Measurements from ENCODE around the gene SETBP1. TPM values are rescaled to one million over a fixed set of nuclear protein-coding genes. Genes with fewer than 3 reads are reported as not detected.

The SETBP1 gene
- total and polyA plus RNA-seq, 2 of the 4 experiments (the other 2 are of a cell fraction): 0.19 to 0.36 TPM

- no peak overlapping the region for H3K4ac ChIP-seq (ENCODE audit: low read depth, low read length)
- intact Hi-C loops (cut with micrococcal nuclease): no loop called here
- dilution Hi-C loops (cut with HindIII; ENCODE audit: low sequenced_read_pairs, unreplicated experiment): no loop called here
- no peak overlapping the region for H2BK5ac ChIP-seq (ENCODE audit: low read depth, low read length, poor library complexity, severe bottlenecking)
- H3K23ac ChIP-seq (ENCODE audit: low read depth, low read length): no peak overlapping the region
- H3K9me3 ChIP-seq (ENCODE audit: control insufficient read depth, insufficient read depth, low read length): no peaks in the 10 kb centered on the region
- H2BK20ac ChIP-seq (ENCODE audit: low read depth, low read length): no peak overlapping the region
- H3K18ac ChIP-seq (ENCODE audit: low read depth, low read length): no peak overlapping the region
- no peaks in the 10 kb centered on the region for H3K27me3 ChIP-seq (ENCODE audit: control insufficient read depth, insufficient read depth, low read length)
- no peak overlapping the region for H2AFZ ChIP-seq (replicated peaks; ENCODE audit: low read length, poor library complexity)
- WGBS, 2 experiments (ENCODE audit: extremely low coverage in 2 of 2, insufficient read length in 1 of 2): no CpG with 5 or more reads among the region's 4 CpGs
- ATAC-seq (ENCODE audit: low read depth) (no peak), DNase-seq (no peak)
- H4K91ac ChIP-seq (ENCODE audit: insufficient read depth, low read depth, low read length): no peak overlapping the region
- H3K14ac ChIP-seq (replicated peaks; ENCODE audit: low read depth, low read length): no peak overlapping the region
- no peaks in the 10 kb centered on the region for H3K79me1 ChIP-seq (ENCODE audit: low read depth in 1 of 2, low read length in 2 of 2)
- H3K4me2 ChIP-seq (ENCODE audit: low read depth, low read length): no peak overlapping the region
- no peak overlapping the region for H3K9ac ChIP-seq (ENCODE audit: low read depth, low read length)
- H4K5ac ChIP-seq (ENCODE audit: low read depth, low read length): no peak overlapping the region
- in situ Hi-C loops (cut with MboI; ENCODE audit: low sequenced_read_pairs): no loop called here
- H3K9me1 ChIP-seq (ENCODE audit: insufficient read depth, low read length): peaks cover 3% of the 10 kb centered on the region; the same call in 1 of the 2 replicates
- H3K27ac ChIP-seq (ENCODE audit: insufficient read depth, low read length): no peak overlapping the region
- no peaks in the 10 kb centered on the region for H3K36me3 ChIP-seq (ENCODE audit: control insufficient read depth, insufficient read depth, low read length)
- peaks cover 3% of the 10 kb centered on the region; the same call in 1 of the 2 replicates for H3K4me1 ChIP-seq (ENCODE audit: control insufficient read depth, insufficient read depth, low read length)
- H2AK9ac ChIP-seq (replicated peaks; ENCODE audit: low read depth, low read length, poor library complexity): no peak overlapping the region
- no peak overlapping the region for H2BK15ac ChIP-seq (ENCODE audit: low read depth, low read length)
- H2AK5ac ChIP-seq (ENCODE audit: low read depth, low read length): no peak overlapping the region
- H2BK120ac ChIP-seq (ENCODE audit: low read depth, low read length): no peak overlapping the region
- ChIA-PET CTCF (no interaction called here), POLR2A (ENCODE audit: unreplicated experiment) (no interaction called here)
- H4K20me1 ChIP-seq (ENCODE audit: insufficient read depth, low read length): no peaks in the 10 kb centered on the region
- no peak overlapping the region for H3K56ac ChIP-seq (ENCODE audit: extremely low read depth, insufficient read depth, low read length)
- no TSS peak for BruUV-seq (replicated peaks)
- no peak overlapping the region for H3K4me3 ChIP-seq (ENCODE audit: insufficient read depth, low read depth, low read length)
- H4K8ac ChIP-seq (ENCODE audit: low read depth in 2 of 2, low read length in 2 of 2): no peak overlapping the region
- TF ChIP-seq MXI1 (IDR thresholded peaks at IDR 0.05; ENCODE audit: borderline replicate concordance, low read depth, low read length) (no peak), USF2 (IDR thresholded peaks at IDR 0.05; ENCODE audit: low read depth, low read length) (no peak), CTCF (conservative IDR thresholded peaks at IDR 0.05; ENCODE audit: low read depth, low read length) (no peak)
- TF ChIP-seq, protein P1, sequence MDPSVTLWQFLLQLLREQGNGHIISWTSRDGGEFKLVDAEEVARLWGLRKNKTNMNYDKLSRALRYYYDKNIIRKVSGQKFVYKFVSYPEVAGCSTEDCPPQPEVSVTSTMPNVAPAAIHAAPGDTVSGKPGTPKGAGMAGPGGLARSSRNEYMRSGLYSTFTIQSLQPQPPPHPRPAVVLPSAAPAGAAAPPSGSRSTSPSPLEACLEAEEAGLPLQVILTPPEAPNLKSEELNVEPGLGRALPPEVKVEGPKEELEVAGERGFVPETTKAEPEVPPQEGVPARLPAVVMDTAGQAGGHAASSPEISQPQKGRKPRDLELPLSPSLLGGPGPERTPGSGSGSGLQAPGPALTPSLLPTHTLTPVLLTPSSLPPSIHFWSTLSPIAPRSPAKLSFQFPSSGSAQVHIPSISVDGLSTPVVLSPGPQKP (IDR thresholded peaks at IDR 0.05; ENCODE audit: borderline replicate concordance, low read depth, low read length): no peak
These were observed 114.6 kb downstream of the SETBP1 start for GRCh38 chr18:44795241-44795640.

Data from IMR-90 (cell line).